Measurements from ENCODE around the gene RAD51B.

- TF ChIP-seq CTCF (IDR thresholded peaks at IDR 0.05) (no peak), REST (IDR thresholded peaks at IDR 0.05; ENCODE audit: insufficient read depth in 1 of 2, low read depth in 2 of 2, low read length in 1 of 2) (no peak)
Observed at GRCh38 chr14:68034896-68035295, 215.3 kb downstream of the RAD51B start.
